ENCODE measurements around the gene TTLL8.

GRCh38 chr22:50071432-50072166 lies 13.5 kb upstream of the TTLL8 start:
- TF ChIP-seq EZH2phosphoT487 (IDR thresholded peaks at IDR 0.05; ENCODE audit: low read length) (no peak), CTCF (IDR thresholded peaks at IDR 0.05; ENCODE audit: low read length) (no peak), EZH2 (optimal IDR thresholded peaks at IDR 0.05; ENCODE audit: low read depth, low read length) (no peak)
